Body of pancreas (tissue), 4 donors: ENCODE results near the gene FNDC3B. TPM values are rescaled to one million over a fixed set of nuclear protein-coding genes. Genes with fewer than 3 reads are reported as not detected.

Experiments
- ATAC-seq: fragments of 150-250 bp; one replicate; pipeline ENCODE4 v1.9.1; 2016
- DNase-seq, 4 donors: peaks; one replicate each; pipeline ENCODE4 v3.0.0-alpha.2; 2019
- H3K27ac ChIP-seq, 4 donors: fragments of 200-600 bp; sonication (generic); 1 replicate in 3 of 4; 2 replicates in 1 of 4; pipeline versions ENCODE4 v1.5.1 to v1.6.1; 2016 to 2019; ENCODE audit warnings: mild to moderate bottlenecking in 1 of 4, mixed read lengths in 1 of 4, moderate library complexity in 1 of 4
- H3K27me3 ChIP-seq, 2 donors: fragments of 200-600 bp; sonication (generic); one replicate each; pipeline ENCODE4 v1.6.0; 2016; ENCODE audit warnings: mild to moderate bottlenecking in 1 of 2
- H3K36me3 ChIP-seq, 2 donors: fragments of 200-600 bp; sonication (generic); replicated peaks in 1 of 2; 2 replicates each; pipeline ENCODE4 v1.5.1; 2016; ENCODE audit warnings: low read depth in 2 of 2; ENCODE audit not compliant: insufficient read depth in 1 of 2
- H3K4me1 ChIP-seq: fragments of 200-600 bp; sonication (generic); one replicate; pipeline ENCODE4 v1.6.0; 2016
- H3K4me3 ChIP-seq, 2 donors: fragments of 200-600 bp; sonication (generic); 1 replicate in 1 of 2; 2 replicates in 1 of 2; pipeline ENCODE4 v1.5.1; 2016 to 2019
- H3K9me3 ChIP-seq, 3 donors: fragments of 200-600 bp; sonication (generic); 1 replicate in 2 of 3; 2 replicates in 1 of 3; pipeline ENCODE4 v1.5.1; 2016
- CTCF ChIP-seq, 7 experiments: fragments of 450-650 bp in 4 of 7; fragments of 200-600 bp in 3 of 7; sonication (generic) in 3 of 7; IDR thresholded peaks; one replicate each; pipeline ENCODE4 v1.5.1; 2016 to 2019; ENCODE audit warnings: antibody characterized with exemption in 7 of 7
- POLR2A ChIP-seq, 3 donors: fragments of 450-650 bp; IDR thresholded peaks; one replicate each; pipeline ENCODE4 v1.6.1; 2016; ENCODE audit warnings: antibody characterized with exemption in 3 of 3, mild to moderate bottlenecking in 2 of 3
- WGBS, 2 donors: methylation state at CpG; one replicate each; pipeline ENCODE4 v1.1.5; 2017; 5-methylcytosine and 5-hydroxymethylcytosine counted together
- intact Hi-C: fragments of 100-400 bp; cut with DNase I; formaldehyde crosslinking; loops from one replicate; pipeline ENCODE4 v1.15.1; 2023
- total RNA-seq, 2 donors: library from RNA; depleted of rRNA; stranded (reverse); fragments of >200 nt; gene quantifications; one replicate each; pipeline ENCODE4 v1.1.0, GENCODE V29; 2016

The FNDC3B gene
- total RNA-seq, 2 donors from 2014 or later = 64.3 to 86.0 TPM

GRCh38 chr3:172359996-172360395, 320.6 kb downstream of the FNDC3B start:
- Histone ChIP-seq H3K27me3 (no peaks in the 10 kb centered on the region), H3K4me1 (peaks cover 28% of the 10 kb centered on the region), H3K36me3 (peaks cover 0 to 10% of the 10 kb centered on the region in 2 donors), H3K27ac (no peak overlapping the region), H3K4me3 (no peak overlapping the region), H3K9me3 (no peaks in the 10 kb centered on the region)
- intact Hi-C loops = no loop called here
- 93 to 97% methylated on average over 2 of the region's 2 CpGs for WGBS, 2 donors
- ATAC-seq (no peak), DNase-seq (no peak)
- TF ChIP-seq CTCF (IDR thresholded peaks at IDR 0.05) = no peak
- no peak for TF ChIP-seq POLR2A (IDR thresholded peaks at IDR 0.05)

GRCh38 chr3:172362583-172362982, 323.2 kb downstream of the FNDC3B start:
- peaks cover 0 to 12% of the 10 kb centered on the region in 2 donors for H3K36me3 ChIP-seq
- 50 to 64% methylated on average over 1 of the region's 1 CpG for WGBS, 2 donors
- H3K4me1 ChIP-seq = peaks cover 9% of the 10 kb centered on the region

GRCh38 chr3:172364374-172365027, 325.1 kb downstream of the FNDC3B start:
- ATAC-seq (no peak), DNase-seq (no peak)
- Histone ChIP-seq H3K27ac (no peak overlapping the region), H3K36me3 (peaks cover 0 to 12% of the 10 kb centered on the region in 2 donors), H3K9me3 (no peaks in the 10 kb centered on the region), H3K4me1 (peaks cover 10% of the 10 kb centered on the region), H3K4me3 (no peak overlapping the region), H3K27me3 (no peaks in the 10 kb centered on the region)
- intact Hi-C loops = no loop called here
- 70 to 78% methylated on average over 3 of the region's 3 CpGs for WGBS, 2 donors
- TF ChIP-seq CTCF (IDR thresholded peaks at IDR 0.05) = no peak

More at GRCh38 chr3:172362583-172362982, 323.2 kb downstream of the FNDC3B start:
- no peaks in the 10 kb centered on the region for H3K9me3 ChIP-seq
- H3K4me3 ChIP-seq = no peak overlapping the region
- TF ChIP-seq POLR2A (IDR thresholded peaks at IDR 0.05) (no peak), CTCF (IDR thresholded peaks at IDR 0.05) (no peak)
- no peak overlapping the region for H3K27ac ChIP-seq
- DNase-seq = no peak
- ATAC-seq = no peak
- intact Hi-C loops = no loop called here
- no peaks in the 10 kb centered on the region for H3K27me3 ChIP-seq

GRCh38 chr3:172365028-172365567, 325.7 kb downstream of the FNDC3B start:
- ATAC-seq (no peak), DNase-seq (no peak)
- 91 to 98% methylated on average over 3 of the region's 3 CpGs for WGBS, 2 donors
- intact Hi-C loops = no loop called here
- no peak overlapping the region for H3K27ac ChIP-seq
- H3K36me3 ChIP-seq = peaks cover 0 to 12% of the 10 kb centered on the region in 2 donors
- no peak overlapping the region for H3K4me3 ChIP-seq
- no peaks in the 10 kb centered on the region for H3K9me3 ChIP-seq
- TF ChIP-seq POLR2A (IDR thresholded peaks at IDR 0.05) = no peak
- no peak for TF ChIP-seq CTCF (IDR thresholded peaks at IDR 0.05)
- H3K27me3 ChIP-seq = no peaks in the 10 kb centered on the region
- peaks cover 16% of the 10 kb centered on the region for H3K4me1 ChIP-seq
